OCI-LY7 (cell line): ENCODE results near the gene WASF2. TPM values are rescaled to one million over a fixed set of nuclear protein-coding genes. Genes with fewer than 3 reads are reported as not detected.

Experiments
- BruUV-seq: library from RNA; stranded (reverse); fragments of 400-500 nt; replicated peaks from 2 replicates; lab custom pipeline; 2021; lab: Mats Ljungman, UMichigan
- CTCF ChIA-PET: fragments of 300-600 bp; sonication (Branson Sonifier 250); formaldehyde crosslinking; loops from one replicate; lab custom pipeline; 2022; ENCODE audit warnings: antibody characterized with exemption; ENCODE audit not compliant: unreplicated experiment; lab: Charles Lee
- POLR2A ChIA-PET: fragments of 300-600 bp; sonication (Branson Sonifier 250); formaldehyde crosslinking; loops from one replicate; lab custom pipeline; 2022; ENCODE audit warnings: antibody characterized with exemption; lab: Charles Lee
- DNase-seq: peaks from one replicate; pipeline ENCODE4 v3.0.0-alpha.2; 2015; ENCODE audit warnings: low spot score
- H2AFZ ChIP-seq: fragments of 200-600 bp; sonication (generic), shearing (Covaris generic); 2 replicates; pipeline ENCODE4 v1.6.1; 2014; ENCODE audit warnings: mild to moderate bottlenecking, antibody characterized with exemption, low read length, moderate library complexity
- H3K27ac ChIP-seq: fragments of 200-600 bp; sonication (generic); 2 replicates; pipeline ENCODE4 v1.5.1; 2014; ENCODE audit warnings: mixed run types, low read depth, mild to moderate bottlenecking, moderate library complexity, low read length, inconsistent platforms; ENCODE audit not compliant: poor library complexity, severe bottlenecking
- H3K36me3 ChIP-seq: fragments of 200-600 bp; sonication (generic); 2 replicates; pipeline ENCODE4 v1.6.1; 2014; ENCODE audit warnings: mild to moderate bottlenecking, antibody characterized with exemption, low read length, moderate library complexity, mixed read lengths; ENCODE audit not compliant: insufficient read depth
- H3K4me1 ChIP-seq: fragments of 200-600 bp; sonication (generic); 2 replicates; pipeline ENCODE4 v1.5.1; 2014; ENCODE audit warnings: mild to moderate bottlenecking, low read length; ENCODE audit not compliant: insufficient read depth, poor library complexity, severe bottlenecking
- H3K4me2 ChIP-seq: fragments of 200-600 bp; sonication (generic); 2 replicates; pipeline ENCODE4 v1.6.1; 2014; ENCODE audit warnings: mild to moderate bottlenecking, low read length
- H3K4me3 ChIP-seq: fragments of 200-600 bp; sonication (generic); 2 replicates; pipeline ENCODE4 v1.5.1; 2014; ENCODE audit warnings: mild to moderate bottlenecking, low read depth, low read length; ENCODE audit not compliant: poor library complexity, severe bottlenecking
- H3K79me2 ChIP-seq: fragments of 200-600 bp; sonication (generic); 2 replicates; pipeline ENCODE4 v1.6.1; 2016; ENCODE audit warnings: low read depth, mild to moderate bottlenecking, low read length, moderate library complexity, mixed read lengths; ENCODE audit not compliant: insufficient read depth
- H3K9me2 ChIP-seq: fragments of 200-600 bp; sonication (generic); 2 replicates; pipeline ENCODE4 v1.6.1; 2016; ENCODE audit warnings: mild to moderate bottlenecking, low read length, mixed read lengths; ENCODE audit not compliant: insufficient read depth
- H3K9me3 ChIP-seq: fragments of 200-600 bp; sonication (generic); 2 replicates; pipeline ENCODE4 v1.6.1; 2014; ENCODE audit warnings: mild to moderate bottlenecking, mixed run types, low read length, mixed read lengths
- H4K20me1 ChIP-seq: fragments of 200-600 bp; sonication (generic); 2 replicates; pipeline ENCODE4 v1.6.1; 2014; ENCODE audit warnings: mild to moderate bottlenecking, antibody characterized with exemption, low read length, moderate library complexity, mixed read lengths; ENCODE audit not compliant: insufficient read depth
- CTCF ChIP-seq: fragments of 200-600 bp; sonication (generic); conservative IDR thresholded peaks from 2 replicates; pipeline ENCODE4 v1.5.1; 2014; ENCODE audit warnings: mild to moderate bottlenecking, antibody characterized with exemption, low read length, moderate library complexity, mixed read lengths
- EZH2phosphoT487 ChIP-seq: fragments of 200-600 bp; sonication (generic); IDR thresholded peaks from 2 replicates; pipeline ENCODE4 v1.6.1; 2018; ENCODE audit warnings: low read depth, borderline replicate concordance, mild to moderate bottlenecking, mixed run types, antibody characterized with exemption, low read length, moderate library complexity, mixed read lengths
- intact Hi-C: fragments of 100-400 bp; cut with micrococcal nuclease; formaldehyde crosslinking; loops from one replicate; pipeline ENCODE4 v1.10.0; 2022; ENCODE audit not compliant: unreplicated experiment
- total RNA-seq, 2 experiments: library from RNA; depleted of rRNA in 1 of 2; stranded (reverse); fragments of >200 nt in 1 of 2; shearing (Covaris generic) in 1 of 2; gene quantifications; 2 replicates each; pipeline ENCODE4 v1.2.3, GENCODE V29; 2014 to 2022

Gene WASF2
- total RNA-seq, 2 experiments from 2014 or later: 26.9 to 106 TPM

GRCh38 chr1:27363766-27364695 is 125.9 kb downstream of the WASF2 start:
- no peaks in the 10 kb centered on the region for H3K79me2 ChIP-seq
- BruUV-seq: no TSS peak
- no peak for DNase-seq
- no peak overlapping the region for H3K27ac ChIP-seq
- no peaks in the 10 kb centered on the region for H3K9me3 ChIP-seq
- intact Hi-C loops: loop anchor here (2.0 kb wide), 1 partner anchor 41 kb away; the partner anchor contains the start of gene TMEM222
- H3K36me3 ChIP-seq: no peaks in the 10 kb centered on the region
- H4K20me1 ChIP-seq: no peaks in the 10 kb centered on the region
- ChIA-PET POLR2A (no interaction called here), CTCF (no interaction called here)
- no peak for TF ChIP-seq EZH2phosphoT487
- TF ChIP-seq CTCF: no peak
- no peak overlapping the region for H3K4me3 ChIP-seq
- no peak overlapping the region; the same call in 1 of the 2 replicates for H2AFZ ChIP-seq
- H3K9me2 ChIP-seq: no peaks in the 10 kb centered on the region
- H3K4me2 ChIP-seq: peak overlapping the region; percentile 87; the same call in 1 of the 2 replicates
- H3K4me1 ChIP-seq: peaks cover 22% of the 10 kb centered on the region

GRCh38 chr1:27361553-27361952 is 128.4 kb downstream of the WASF2 start:
- ChIA-PET POLR2A (interaction anchor here (1.0 to 1.3 kb wide), 2 partner anchors 20 to 39 kb away, joined by 3 read pairs; partner anchors contain the start of gene SYTL1), CTCF (interaction anchor here (0.5 kb wide), 1 partner anchor 102 kb away, joined by 5 read pairs; no protein-coding TSS in a partner anchor)
- Histone ChIP-seq H4K20me1 (no peaks in the 10 kb centered on the region), H3K79me2 (no peaks in the 10 kb centered on the region), H3K4me2 (no peak overlapping the region), H3K4me1 (peaks cover 32% of the 10 kb centered on the region), H3K9me3 (no peaks in the 10 kb centered on the region), H3K4me3 (no peak overlapping the region), H3K9me2 (no peaks in the 10 kb centered on the region), H2AFZ (no peak overlapping the region), H3K36me3 (no peaks in the 10 kb centered on the region), H3K27ac (no peak overlapping the region)
- TF ChIP-seq EZH2phosphoT487: no peak
- no peak for TF ChIP-seq CTCF
- intact Hi-C loops: no loop called here
- no peak for DNase-seq
- no TSS peak for BruUV-seq
